Gastroesophageal sphincter (tissue), 4 donors: ENCODE results near the gene DAPK1. TPM values are rescaled to one million over a fixed set of nuclear protein-coding genes. Genes with fewer than 3 reads are reported as not detected.

Experiments
- ATAC-seq: fragments of 150-250 bp; one replicate; pipeline ENCODE4 v1.9.1; 2016; ENCODE audit warnings: mild to moderate bottlenecking, moderate library complexity
- H3K27ac ChIP-seq, 4 donors: fragments of 200-600 bp; sonication (generic) in 3 of 4; 1 replicate in 3 of 4; 2 replicates in 1 of 4; pipeline ENCODE4 v1.5.1; 2016 to 2019
- H3K27me3 ChIP-seq: fragments of 200-600 bp; sonication (generic); one replicate; pipeline ENCODE4 v1.5.1; 2019
- H3K36me3 ChIP-seq, 2 donors: fragments of 200-600 bp; sonication (generic); one replicate each; pipeline ENCODE4 v1.5.1; 2019; ENCODE audit warnings: control low read depth in 1 of 2
- H3K4me1 ChIP-seq, 3 donors: fragments of 200-600 bp; sonication (generic); 1 replicate in 2 of 3; 2 replicates in 1 of 3; pipeline ENCODE4 v1.5.1; 2016 to 2019; ENCODE audit warnings: control low read depth in 2 of 3
- H3K4me3 ChIP-seq, 2 donors: fragments of 200-600 bp; sonication (generic); one replicate each; pipeline ENCODE4 v1.5.1; 2019; ENCODE audit warnings: mild to moderate bottlenecking in 1 of 2, moderate library complexity in 1 of 2
- H3K9me3 ChIP-seq, 3 donors: fragments of 200-600 bp; sonication (generic); one replicate each; pipeline ENCODE4 v1.5.1; 2017 to 2019; ENCODE audit warnings: control low read depth in 2 of 3
- CTCF ChIP-seq, 4 experiments: fragments of 200-600 bp in 2 of 4; fragments of 450-650 bp in 2 of 4; sonication (generic) in 1 of 4; IDR thresholded peaks; one replicate each; pipeline ENCODE4 v1.5.1; 2017 to 2019; ENCODE audit warnings: antibody characterized with exemption in 4 of 4, mild to moderate bottlenecking in 2 of 4, moderate library complexity in 2 of 4
- EP300 ChIP-seq: sonication (generic); formaldehyde crosslinking; IDR thresholded peaks from one replicate; pipeline ENCODE4 v1.6.1; 2017; ENCODE audit warnings: antibody characterized with exemption, mild to moderate bottlenecking
- POLR2A ChIP-seq, 2 donors: fragments of 450-650 bp; IDR thresholded peaks; one replicate each; pipeline ENCODE4 v1.6.1; 2017; ENCODE audit warnings: antibody characterized with exemption in 2 of 2, mild to moderate bottlenecking in 2 of 2, moderate library complexity in 1 of 2
- POLR2AphosphoS5 ChIP-seq: sonication (generic); formaldehyde crosslinking; IDR thresholded peaks from one replicate; pipeline ENCODE4 v1.6.1; 2017; ENCODE audit warnings: antibody characterized with exemption
- WGBS, 2 donors: methylation state at CpG; one replicate each; pipeline ENCODE4 v1.1.5; 2018; ENCODE audit warnings: low coverage in 1 of 2; 5-methylcytosine and 5-hydroxymethylcytosine counted together
- total RNA-seq, 4 donors: library from RNA; depleted of rRNA; stranded (reverse); fragments of >200 nt; gene quantifications; one replicate each; pipeline ENCODE4 v1.1.0, GENCODE V29; 2016

The DAPK1 gene
- total RNA-seq, 4 donors from 2014 or later, result 52.3 to 119 (median 75.3) TPM

GRCh38 chr9:87681271-87682061, 183.8 kb downstream of the DAPK1 start:
- no peak for TF ChIP-seq POLR2AphosphoS5
- no peak for TF ChIP-seq CTCF (IDR thresholded peaks at IDR 0.05)
- TF ChIP-seq EP300, result no peak
- no peak for TF ChIP-seq POLR2A (IDR thresholded peaks at IDR 0.05)

GRCh38 chr9:87682085-87682484, 184.4 kb downstream of the DAPK1 start:
- WGBS, 2 donors, result 44% methylated on average over 4 of the region's 4 CpGs; no CpG with 5 or more reads in 1 of the 2 donors
- Histone ChIP-seq H3K36me3 (peaks cover 0 to 53% of the 10 kb centered on the region in 2 donors), H3K27ac (no peak overlapping the region), H3K4me3 (no peak overlapping the region), H3K27me3 (no peaks in the 10 kb centered on the region), H3K4me1 (peaks cover 3 to 44% (median 6%) of the 10 kb centered on the region in 3 donors), H3K9me3 (no peaks in the 10 kb centered on the region)
- TF ChIP-seq CTCF (IDR thresholded peaks at IDR 0.05) (no peak), POLR2A (IDR thresholded peaks at IDR 0.05) (no peak), EP300 (no peak), POLR2AphosphoS5 (no peak)
- ATAC-seq, result no peak

More at GRCh38 chr9:87681271-87682061, 183.8 kb downstream of the DAPK1 start:
- Histone ChIP-seq H3K4me1 (peaks cover 3 to 47% (median 7%) of the 10 kb centered on the region in 3 donors), H3K27ac (no peak overlapping the region), H3K36me3 (peaks cover 0 to 47% of the 10 kb centered on the region in 2 donors), H3K9me3 (no peaks in the 10 kb centered on the region), H3K27me3 (no peaks in the 10 kb centered on the region), H3K4me3 (no peak overlapping the region)
- ATAC-seq, result no peak
- WGBS, 2 donors, result 66 to 75% methylated on average over 4 to 7 of the region's 11 CpGs

- no peak overlapping the region for H3K27ac ChIP-seq
- peaks cover 3 to 39% (median 4%) of the 10 kb centered on the region in 3 donors for H3K4me1 ChIP-seq
- no peak for ATAC-seq
- no peaks in the 10 kb centered on the region for H3K27me3 ChIP-seq
- H3K36me3 ChIP-seq, result peaks cover 0 to 53% of the 10 kb centered on the region in 2 donors
- no peaks in the 10 kb centered on the region for H3K9me3 ChIP-seq
- WGBS, 2 donors, result 74 to 88% methylated on average over 3 to 4 of the region's 4 CpGs
- TF ChIP-seq POLR2AphosphoS5 (no peak), POLR2A (IDR thresholded peaks at IDR 0.05) (no peak), EP300 (no peak), CTCF (IDR thresholded peaks at IDR 0.05) (no peak)
- no peak overlapping the region for H3K4me3 ChIP-seq
Observed at GRCh38 chr9:87682618-87683017, 185.0 kb downstream of the DAPK1 start.

GRCh38 chr9:87683751-87684626, 186.3 kb downstream of the DAPK1 start:
- 73% methylated on average over 3 of the region's 24 CpGs; no CpG with 5 or more reads in 1 of the 2 donors for WGBS, 2 donors
- Histone ChIP-seq H3K4me1 (peaks cover 3 to 29% (median 4%) of the 10 kb centered on the region in 3 donors), H3K27me3 (no peaks in the 10 kb centered on the region), H3K36me3 (peaks cover 0 to 52% of the 10 kb centered on the region in 2 donors), H3K27ac (peak overlapping the region in 3 of 4 donors; percentile 30 to 60 (median 45)), H3K4me3 (no peak overlapping the region), H3K9me3 (no peaks in the 10 kb centered on the region)
- no peak for ATAC-seq
- no peak for TF ChIP-seq CTCF (IDR thresholded peaks at IDR 0.05)
- TF ChIP-seq POLR2A (IDR thresholded peaks at IDR 0.05), result no peak
- TF ChIP-seq EP300, result no peak
- TF ChIP-seq POLR2AphosphoS5, result no peak
